IgD-negative memory B cell (primary cell): Measurements from ENCODE around the gene PARVB. TPM values are rescaled to one million over a fixed set of nuclear protein-coding genes. Genes with fewer than 3 reads are reported as not detected.

ENCODE experiments used
- H3K27ac Mint-ChIP-seq, 3 donors: one replicate each; pipeline ENCODE4 v1.8.0; 2020 to 2022; ENCODE audit warnings: mild to moderate bottlenecking in 3 of 3, mixed read lengths in 3 of 3, moderate library complexity in 1 of 3
- H3K27me3 Mint-ChIP-seq: one replicate; pipeline ENCODE4 v1.8.0; 2021; ENCODE audit warnings: mixed read lengths
- H3K36me3 Mint-ChIP-seq: one replicate; pipeline ENCODE4 v1.8.0; 2020; ENCODE audit warnings: mild to moderate bottlenecking, mixed read lengths
- H3K4me1 Mint-ChIP-seq, 3 donors: one replicate each; pipeline ENCODE4 v1.8.0; 2020 to 2022; ENCODE audit warnings: mixed read lengths in 3 of 3, mild to moderate bottlenecking in 1 of 3
- H3K4me3 Mint-ChIP-seq, 4 donors: one replicate each; pipeline ENCODE4 v1.8.0; 2020 to 2022; ENCODE audit warnings: mild to moderate bottlenecking in 4 of 4, mixed read lengths in 4 of 4, moderate library complexity in 3 of 4
- H3K9me3 Mint-ChIP-seq, 3 donors: one replicate each; pipeline ENCODE4 v1.8.0; 2020 to 2021; ENCODE audit warnings: mixed read lengths in 3 of 3, mild to moderate bottlenecking in 1 of 3
- polyA plus RNA-seq: library from polyadenylated mRNA; unstranded; fragments of 300-500 nt; fragmentation: Illumina TruSeq; gene quantifications from one replicate; pipeline ENCODE4 v1.2.3, GENCODE V29; 2021

PARVB gene
- polyA plus RNA-seq, 1 donor from 2014 or later: 22.8 TPM

- H3K4me3 Mint-ChIP-seq: peak overlapping the region; percentile 3 to 71 (median 19)
- peaks cover 7 to 12% (median 11%) of the 10 kb centered on the region in 3 donors for H3K4me1 Mint-ChIP-seq
- H3K27ac Mint-ChIP-seq: peak overlapping the region; percentile 6 to 76 (median 44)
- H3K27me3 Mint-ChIP-seq: peaks cover 1% of the 10 kb centered on the region
- H3K36me3 Mint-ChIP-seq: peaks cover 2% of the 10 kb centered on the region
- H3K9me3 Mint-ChIP-seq: no peaks in the 10 kb centered on the region
Observed at GRCh38 chr22:44172370-44173108, 148.4 kb downstream of the PARVB start.

GRCh38 chr22:44173154-44173553 lies 149.1 kb downstream of the PARVB start:
- peaks cover 7 to 12% (median 11%) of the 10 kb centered on the region in 3 donors for H3K4me1 Mint-ChIP-seq
- no peak overlapping the region for H3K4me3 Mint-ChIP-seq
- H3K9me3 Mint-ChIP-seq: no peaks in the 10 kb centered on the region

GRCh38 chr22:44175676-44176075 lies 151.6 kb downstream of the PARVB start:
- Mint-ChIP-seq H3K4me1 (peaks cover 10 to 17% (median 17%) of the 10 kb centered on the region in 3 donors), H3K27ac (peak overlapping the region in 1 of 3 donors; percentile 23), H3K4me3 (no peak overlapping the region), H3K27me3 (peaks cover 1% of the 10 kb centered on the region), H3K9me3 (no peaks in the 10 kb centered on the region), H3K36me3 (peaks cover 2% of the 10 kb centered on the region)

More at GRCh38 chr22:44173154-44173553, 149.1 kb downstream of the PARVB start:
- H3K27ac Mint-ChIP-seq: peak overlapping the region in 1 of 3 donors; percentile 6
- H3K36me3 Mint-ChIP-seq: peaks cover 2% of the 10 kb centered on the region
- H3K27me3 Mint-ChIP-seq: peaks cover 1% of the 10 kb centered on the region

GRCh38 chr22:44179196-44179988 lies 155.3 kb downstream of the PARVB start:
- H3K4me1 Mint-ChIP-seq: peaks cover 12 to 20% (median 16%) of the 10 kb centered on the region in 3 donors
- peak overlapping the region in 2 of 3 donors; percentile 62 to 98 for H3K27ac Mint-ChIP-seq
- peaks cover 1% of the 10 kb centered on the region for H3K27me3 Mint-ChIP-seq
- H3K4me3 Mint-ChIP-seq: peak overlapping the region in 2 of 4 donors; percentile 41 to 68
- no peaks in the 10 kb centered on the region for H3K36me3 Mint-ChIP-seq
- no peaks in the 10 kb centered on the region for H3K9me3 Mint-ChIP-seq

- H3K27me3 Mint-ChIP-seq: peaks cover 1% of the 10 kb centered on the region
- H3K4me1 Mint-ChIP-seq: peaks cover 12 to 20% (median 16%) of the 10 kb centered on the region in 3 donors
- no peaks in the 10 kb centered on the region for H3K9me3 Mint-ChIP-seq
- peak overlapping the region; percentile 93 to 98 (median 96) for H3K27ac Mint-ChIP-seq
- peak overlapping the region; percentile 94 to 99 (median 97) for H3K4me3 Mint-ChIP-seq
- no peaks in the 10 kb centered on the region for H3K36me3 Mint-ChIP-seq
Observed at GRCh38 chr22:44179989-44180705, 156.0 kb downstream of the PARVB start.

GRCh38 chr22:44180706-44181032 lies 156.6 kb downstream of the PARVB start, which contains the start of gene PARVG:
PARVG (plus strand) TSS chr22:44180925; CDS start chr22:44183330, 2,405 bp downstream.
- Mint-ChIP-seq H3K9me3 (no peaks in the 10 kb centered on the region), H3K4me3 (peak within 1 kb of the TSS; percentile 94 to 99 (median 97))

GRCh38 chr22:44181033-44181911 lies 157.2 kb downstream of the PARVB start:
- Mint-ChIP-seq H3K27ac (peak overlapping the region; percentile 93 to 98 (median 96)), H3K36me3 (no peaks in the 10 kb centered on the region), H3K4me1 (peaks cover 12 to 20% (median 16%) of the 10 kb centered on the region in 3 donors), H3K9me3 (no peaks in the 10 kb centered on the region), H3K4me3 (peak overlapping the region; percentile 94 to 99 (median 97)), H3K27me3 (no peaks in the 10 kb centered on the region)

More at GRCh38 chr22:44180706-44181032, 156.6 kb downstream of the PARVB start, which contains the start of gene PARVG:
- Mint-ChIP-seq H3K27me3 (no peaks in the 10 kb centered on the region), H3K27ac (peak within 1 kb of the TSS; percentile 93 to 98 (median 96)), H3K36me3 (no peaks in the 10 kb centered on the region), H3K4me1 (peaks cover 12 to 20% (median 16%) of the 10 kb centered on the region in 3 donors)

- Mint-ChIP-seq H3K36me3 (no peaks in the 10 kb centered on the region), H3K4me1 (peaks cover 12 to 20% (median 16%) of the 10 kb centered on the region in 3 donors), H3K9me3 (no peaks in the 10 kb centered on the region), H3K27me3 (no peaks in the 10 kb centered on the region), H3K4me3 (peak overlapping the region; percentile 94 to 99 (median 97)), H3K27ac (peak overlapping the region; percentile 93 to 98 (median 97))
Observed at GRCh38 chr22:44181912-44182587, 157.9 kb downstream of the PARVB start.

GRCh38 chr22:44182588-44183286 lies 158.6 kb downstream of the PARVB start:
- no peaks in the 10 kb centered on the region for H3K27me3 Mint-ChIP-seq
- H3K27ac Mint-ChIP-seq: peak overlapping the region; percentile 93 to 98 (median 97)
- H3K4me1 Mint-ChIP-seq: peaks cover 12 to 20% (median 16%) of the 10 kb centered on the region in 3 donors
- H3K4me3 Mint-ChIP-seq: peak overlapping the region; percentile 94 to 99 (median 97)
- no peaks in the 10 kb centered on the region for H3K36me3 Mint-ChIP-seq
- H3K9me3 Mint-ChIP-seq: no peaks in the 10 kb centered on the region

GRCh38 chr22:44183287-44183588 lies 159.1 kb downstream of the PARVB start:
- H3K27ac Mint-ChIP-seq: peak overlapping the region; percentile 93 to 98 (median 97)
- peaks cover under 1% of the 10 kb centered on the region for H3K36me3 Mint-ChIP-seq
- H3K27me3 Mint-ChIP-seq: no peaks in the 10 kb centered on the region
- peak overlapping the region; percentile 94 to 99 (median 97) for H3K4me3 Mint-ChIP-seq
- peaks cover 13 to 20% (median 16%) of the 10 kb centered on the region in 3 donors for H3K4me1 Mint-ChIP-seq
- no peaks in the 10 kb centered on the region for H3K9me3 Mint-ChIP-seq

GRCh38 chr22:44184006-44184405 lies 159.9 kb downstream of the PARVB start:
- Mint-ChIP-seq H3K4me3 (peak overlapping the region; percentile 17 to 94 (median 34)), H3K36me3 (peaks cover 2% of the 10 kb centered on the region), H3K9me3 (no peaks in the 10 kb centered on the region), H3K27me3 (no peaks in the 10 kb centered on the region), H3K4me1 (peaks cover 16 to 20% (median 18%) of the 10 kb centered on the region in 3 donors), H3K27ac (peak overlapping the region in 2 of 3 donors; percentile 93 to 98)

- peaks cover 19 to 21% (median 20%) of the 10 kb centered on the region in 3 donors for H3K4me1 Mint-ChIP-seq
- peak overlapping the region in 2 of 4 donors; percentile 33 to 82 for H3K4me3 Mint-ChIP-seq
Observed at GRCh38 chr22:44185237-44186120, 161.4 kb downstream of the PARVB start.

More at GRCh38 chr22:44185237-44186120, 161.4 kb downstream of the PARVB start:
- H3K27ac Mint-ChIP-seq: peak overlapping the region in 2 of 3 donors; percentile 86
- no peaks in the 10 kb centered on the region for H3K27me3 Mint-ChIP-seq
- peaks cover 2% of the 10 kb centered on the region for H3K36me3 Mint-ChIP-seq
- no peaks in the 10 kb centered on the region for H3K9me3 Mint-ChIP-seq
